Measurements from ENCODE around the gene SCRT2.

DNA sequence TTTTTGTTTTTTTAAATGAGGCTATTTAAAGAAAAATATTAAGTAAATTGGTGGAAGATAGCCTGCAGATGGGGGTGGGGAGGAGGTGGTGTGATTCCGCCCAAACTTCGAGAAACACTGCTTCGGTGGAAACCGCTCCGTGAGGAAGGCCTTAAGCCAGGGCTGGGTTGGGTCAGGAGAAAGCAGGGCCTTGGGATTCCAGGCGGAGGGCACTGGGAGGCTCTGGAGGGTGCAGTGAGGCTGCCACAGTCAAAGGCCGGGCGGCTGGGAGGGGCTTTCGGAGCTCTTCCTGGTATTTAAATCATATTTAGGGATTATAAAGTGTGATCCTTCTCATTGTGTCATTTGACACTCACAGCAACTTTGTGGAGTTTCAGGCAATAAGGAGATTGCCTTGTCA is 22.2 kb upstream of the SCRT2 start:
- TF ChIP-seq, protein P1, sequence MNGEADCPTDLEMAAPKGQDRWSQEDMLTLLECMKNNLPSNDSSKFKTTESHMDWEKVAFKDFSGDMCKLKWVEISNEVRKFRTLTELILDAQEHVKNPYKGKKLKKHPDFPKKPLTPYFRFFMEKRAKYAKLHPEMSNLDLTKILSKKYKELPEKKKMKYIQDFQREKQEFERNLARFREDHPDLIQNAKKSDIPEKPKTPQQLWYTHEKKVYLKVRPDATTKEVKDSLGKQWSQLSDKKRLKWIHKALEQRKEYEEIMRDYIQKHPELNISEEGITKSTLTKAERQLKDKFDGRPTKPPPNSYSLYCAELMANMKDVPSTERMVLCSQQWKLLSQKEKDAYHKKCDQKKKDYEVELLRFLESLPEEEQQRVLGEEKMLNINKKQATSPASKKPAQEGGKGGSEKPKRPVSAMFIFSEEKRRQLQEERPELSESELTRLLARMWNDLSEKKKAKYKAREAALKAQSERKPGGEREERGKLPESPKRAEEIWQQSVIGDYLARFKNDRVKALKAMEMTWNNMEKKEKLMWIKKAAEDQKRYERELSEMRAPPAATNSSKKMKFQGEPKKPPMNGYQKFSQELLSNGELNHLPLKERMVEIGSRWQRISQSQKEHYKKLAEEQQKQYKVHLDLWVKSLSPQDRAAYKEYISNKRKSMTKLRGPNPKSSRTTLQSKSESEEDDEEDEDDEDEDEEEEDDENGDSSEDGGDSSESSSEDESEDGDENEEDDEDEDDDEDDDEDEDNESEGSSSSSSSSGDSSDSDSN (IDR thresholded peaks at IDR 0.05; ENCODE audit: borderline replicate concordance in 1 of 2, low read depth in 2 of 2, low read length in 2 of 2) = no peak
- TF ChIP-seq LCOR (CRISPR knock-in tag; IDR thresholded peaks at IDR 0.05) = no peak

All from K562 (cell line).